ENCODE data around the gene UCP3.

DNA sequence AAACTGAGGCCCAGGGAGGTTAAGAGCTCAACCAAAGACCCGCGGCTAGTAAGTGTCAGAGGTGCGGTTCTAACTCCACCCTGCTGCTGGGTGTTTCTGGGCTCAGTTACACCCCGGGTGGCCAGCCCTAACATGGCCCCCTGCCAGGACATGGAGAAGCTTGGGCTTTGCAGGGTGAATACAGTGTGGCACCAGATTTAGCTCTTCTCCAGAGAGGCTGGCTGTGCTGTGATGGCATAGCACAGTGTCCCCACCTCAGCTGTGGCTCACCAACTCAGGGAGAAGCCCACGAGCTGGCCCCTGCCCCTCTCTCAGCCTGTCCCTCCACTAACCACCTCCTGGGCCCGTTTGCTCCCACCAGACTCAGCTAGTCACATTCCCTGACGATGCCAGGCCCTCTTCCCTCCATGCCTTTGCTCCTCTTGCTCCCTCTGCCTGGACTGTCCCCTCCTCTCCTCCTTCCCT, 7.0 kb downstream of the UCP3 start:
- TF ChIP-seq CTCF (IDR thresholded peaks at IDR 0.05) (no peak), EP300 (IDR thresholded peaks at IDR 0.05) (no peak)

All from stomach (tissue), 4 donors.